GM18505 (cell line): ENCODE results near the gene MAP1LC3A.

ENCODE experiments used
- ATAC-seq: cut with Tn5 transposase; IDR thresholded peaks from one replicate; pipeline ENCODE4 v1.9.1; 2021; ENCODE audit not compliant: unreplicated experiment
- POLR2A ChIP-seq: IDR thresholded peaks from 4 replicates; pipeline ENCODE4 v1.6.1; 2011; ENCODE audit warnings: borderline replicate concordance; ENCODE audit not compliant: insufficient read depth, insufficient read length; ENCODE audit errors: extremely low read depth

Gene MAP1LC3A

DNA sequence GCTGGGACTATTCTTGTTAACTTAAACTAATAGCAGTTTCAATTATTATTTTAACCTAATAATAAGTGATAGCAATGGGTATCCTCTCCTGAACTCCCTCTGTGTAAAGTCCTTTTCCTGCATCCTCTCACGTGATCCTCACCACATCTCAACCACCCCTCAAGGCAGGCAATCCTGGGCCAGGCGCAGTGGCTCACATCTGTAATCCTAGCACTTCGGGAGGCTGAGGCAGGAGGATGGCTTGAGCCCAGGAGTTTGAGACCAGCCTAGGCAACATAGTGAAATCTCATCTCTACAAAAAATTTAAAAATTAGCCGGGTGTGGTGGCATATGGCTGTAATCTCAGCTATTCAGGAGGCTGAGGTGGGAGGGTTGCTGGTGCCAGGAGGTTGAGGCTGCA, 23.7 kb downstream of the MAP1LC3A start:
- TF ChIP-seq POLR2A, result no peak
- no peak for ATAC-seq

- no peak for TF ChIP-seq POLR2A
- ATAC-seq, result no peak
These were observed 24.4 kb downstream of the MAP1LC3A start for GRCh38 chr20:34582911-34583310.

DNA sequence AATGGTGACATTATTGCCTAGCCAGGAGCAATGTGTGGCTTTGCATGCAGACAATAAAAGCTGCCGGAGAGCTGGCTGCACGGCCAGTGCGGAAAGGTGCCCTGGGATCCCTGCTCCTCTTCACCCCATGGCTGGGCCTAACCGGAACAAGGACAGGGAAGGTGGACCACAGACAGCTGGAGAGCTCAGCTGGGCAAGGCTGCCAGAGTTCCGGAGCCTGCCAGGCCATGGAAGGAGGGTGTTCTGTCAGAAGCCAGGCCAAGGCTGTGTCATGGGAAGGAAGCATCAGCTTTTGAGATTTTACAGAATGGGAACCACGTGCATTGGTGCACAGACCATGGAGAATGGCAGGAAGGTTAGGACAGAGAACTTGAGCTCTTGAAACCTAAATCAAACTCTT, 25.0 kb downstream of the MAP1LC3A start:
- ATAC-seq, result no peak
- no peak for TF ChIP-seq POLR2A

DNA sequence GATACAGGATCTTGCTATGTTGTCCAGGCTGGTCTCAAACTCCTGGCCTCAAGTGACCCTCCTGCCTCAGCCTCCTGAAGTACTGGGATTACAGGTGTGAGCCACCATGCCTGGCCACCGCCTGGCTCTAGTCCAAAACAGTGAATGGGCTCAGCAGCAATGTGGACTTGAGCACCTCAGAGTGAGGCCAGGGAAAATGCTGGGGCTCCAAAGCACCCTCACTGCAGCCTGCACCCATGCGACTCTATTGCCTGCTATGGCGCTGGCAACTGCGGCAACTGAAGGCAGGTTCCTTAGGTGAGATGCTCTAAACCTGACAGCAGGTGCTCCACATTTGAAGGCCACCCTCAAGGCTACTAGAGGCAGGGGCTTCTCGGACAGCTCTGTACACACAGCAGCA, 26.5 kb downstream of the MAP1LC3A start:
- ATAC-seq, result no peak
- no peak for TF ChIP-seq POLR2A

DNA sequence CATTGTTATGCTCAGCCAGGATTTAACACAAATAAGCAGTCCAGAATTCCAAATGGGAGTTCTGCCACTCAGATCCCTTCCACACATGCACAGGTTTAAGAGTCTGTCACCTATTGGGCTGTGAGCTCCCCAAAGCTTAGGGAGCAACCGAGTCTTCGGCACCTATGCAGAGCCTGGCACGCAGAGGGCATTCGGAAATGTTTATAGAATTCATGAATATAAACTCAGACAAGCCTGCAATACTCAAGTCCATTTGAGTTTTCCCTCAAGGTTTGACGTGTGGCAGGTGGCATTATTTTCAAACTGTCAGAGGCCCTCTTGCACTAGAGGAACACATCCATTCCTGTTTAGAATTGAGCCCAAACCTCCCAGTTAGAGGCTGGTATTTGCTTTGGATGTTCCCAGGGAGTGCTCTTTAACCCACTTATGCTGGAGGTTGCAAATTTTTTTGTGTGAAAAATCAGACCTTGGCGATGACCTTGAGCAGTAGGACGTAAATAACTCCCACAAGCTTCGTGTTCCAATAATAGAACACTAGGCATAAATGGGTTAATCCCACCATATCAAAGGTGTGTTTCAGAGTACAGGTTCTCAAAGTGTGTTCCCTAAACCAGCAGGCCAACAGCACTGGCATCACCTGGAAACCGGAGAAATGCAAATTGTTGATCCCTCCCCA, 28.1 kb downstream of the MAP1LC3A start:
- ATAC-seq, result no peak
- TF ChIP-seq POLR2A, result no peak

- TF ChIP-seq POLR2A, result no peak
- ATAC-seq, result no peak
These were observed 37.1 kb downstream of the MAP1LC3A start for GRCh38 chr20:34595377-34596184.

DNA sequence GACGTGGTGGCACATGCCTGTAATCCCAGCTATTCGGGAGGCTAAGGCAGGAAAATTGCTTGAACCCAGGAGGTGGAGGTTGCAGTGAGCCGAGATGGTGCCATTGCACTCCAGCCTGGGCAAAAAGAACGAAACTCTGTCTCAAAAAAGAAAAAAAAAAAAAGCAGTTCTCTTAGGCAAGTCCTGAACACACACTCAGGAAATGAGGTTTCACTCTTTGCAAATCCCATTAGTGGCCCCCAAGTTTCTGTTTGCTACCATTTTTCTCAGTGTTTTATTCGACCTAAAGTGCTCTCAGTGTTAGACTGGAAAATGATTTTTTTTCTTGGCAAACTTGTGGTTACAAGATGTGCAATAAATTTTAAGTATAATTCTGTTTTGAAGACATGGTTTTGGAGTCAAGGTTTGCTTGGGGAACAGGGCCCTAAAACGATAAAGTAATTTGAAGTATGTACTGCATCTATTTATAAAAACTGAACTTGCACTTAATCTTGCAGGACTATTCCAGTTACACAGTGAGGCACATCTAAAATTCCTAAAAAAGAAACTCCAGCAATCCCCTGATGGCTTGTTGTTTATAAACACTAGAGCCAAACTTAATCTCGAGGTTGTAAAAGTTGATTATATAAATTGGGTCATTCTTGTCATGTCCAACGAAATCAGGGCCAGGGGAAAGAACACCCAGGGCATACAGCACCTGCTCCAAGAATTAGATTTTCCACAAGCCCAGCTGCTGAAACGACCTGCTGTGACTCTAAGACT, 42.6 kb downstream of the MAP1LC3A start:
- no peak for TF ChIP-seq POLR2A
- ATAC-seq, result no peak

DNA sequence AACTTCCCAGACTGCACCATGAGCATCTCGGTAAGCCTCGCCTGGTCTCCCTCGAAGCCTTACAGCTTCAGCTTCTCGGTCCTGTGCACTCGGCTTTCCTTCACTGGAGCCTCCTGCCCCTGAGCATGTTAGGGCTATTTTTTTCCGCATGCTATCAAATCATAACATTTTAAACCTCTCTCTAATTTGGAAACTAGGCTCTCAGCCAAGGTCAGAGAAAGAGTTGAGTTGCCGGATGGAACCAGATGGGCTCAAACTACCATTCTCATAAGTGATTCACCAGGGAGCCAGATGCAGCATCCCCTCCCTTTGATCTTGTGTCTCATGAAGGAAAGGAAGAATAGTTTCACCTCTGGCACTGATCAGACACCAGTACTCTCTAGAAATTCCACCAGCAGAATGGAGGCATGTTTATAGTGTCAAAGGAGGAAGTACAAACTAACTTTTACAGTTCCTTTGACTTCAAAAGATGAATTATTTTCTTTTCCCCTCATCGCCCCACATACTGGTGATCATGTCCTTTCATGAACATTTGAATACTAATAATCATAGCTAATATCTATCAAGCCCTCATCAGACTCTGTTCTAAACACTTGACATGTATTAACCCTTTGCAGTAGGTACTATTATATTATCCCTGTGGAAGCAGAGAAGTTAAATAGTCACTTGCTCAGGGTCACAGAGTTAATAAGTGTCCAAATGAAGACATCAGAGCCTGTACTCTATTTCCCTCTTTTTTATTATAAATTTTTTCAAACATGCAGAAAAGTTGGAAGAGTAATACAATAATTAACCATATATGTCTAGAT, 46.7 kb downstream of the MAP1LC3A start:
- no peak for ATAC-seq
- no peak for TF ChIP-seq POLR2A

- ATAC-seq, result no peak
- TF ChIP-seq POLR2A, result no peak
These were observed 48.5 kb downstream of the MAP1LC3A start for GRCh38 chr20:34607066-34607465.
